ENCODE data around the gene TCF3.

- TF ChIP-seq CTCF (IDR thresholded peaks at IDR 0.05) (no peak), ZFX (IDR thresholded peaks at IDR 0.05; ENCODE audit: borderline replicate concordance) (no peak)
These were observed 6.0 kb upstream of the TCF3 start for GRCh38 chr19:1658150-1659083.

Measured in 22Rv1 (cell line).